ENCODE results near the gene STX3. TPM values are rescaled to one million over a fixed set of nuclear protein-coding genes. Genes with fewer than 3 reads are reported as not detected.
A peak's percentile ranks its signal among the peaks of the same experiment; 100 is the strongest.
"Not testable (repeated sequence)": the region's sequence is repeated elsewhere in the genome, so short reads cannot be mapped to it uniquely, and the experiment has no call there.

Gene STX3
- total RNA-seq, 1 donor from 2014 or later, result 12.1 TPM

GRCh38 chr11:59846556-59846955 is 91.4 kb downstream of the STX3 start:
- no peak for ATAC-seq

GRCh38 chr11:59847626-59848025 is 92.5 kb downstream of the STX3 start:
- no peak for ATAC-seq

- ATAC-seq, result not testable (repeated sequence)
These were observed 93.3 kb downstream of the STX3 start for GRCh38 chr11:59848439-59848838.

- ATAC-seq, result peak; percentile 51
These were observed 94.0 kb downstream of the STX3 start for GRCh38 chr11:59849129-59849528.

- ATAC-seq, result not testable (repeated sequence)
These were observed 94.4 kb downstream of the STX3 start for GRCh38 chr11:59849551-59849950.

GRCh38 chr11:59851416-59851815 is 96.2 kb downstream of the STX3 start:
- not testable (repeated sequence) for ATAC-seq

GRCh38 chr11:59854871-59855270 is 99.7 kb downstream of the STX3 start:
- ATAC-seq, result no peak

Other genes starting within 250 kb of the STX3 start
- not detected for gene OR4D9, start 243.8 kb upstream of the STX3 start, total RNA-seq
- gene OSBP, start 139.6 kb upstream of the STX3 start, total RNA-seq, result 24.0 TPM
- gene PATL1, start 86.3 kb upstream of the STX3 start, total RNA-seq, result 20.6 TPM
- gene OR10V1, start 41.5 kb upstream of the STX3 start, total RNA-seq, result not detected
- gene MRPL16, start 55.4 kb downstream of the STX3 start, total RNA-seq, result 33.6 TPM
- not detected for gene CBLIF, start 90.1 kb downstream of the STX3 start, total RNA-seq
- gene TCN1, start 111.1 kb downstream of the STX3 start, total RNA-seq, result 45.8 TPM
- not detected for gene OOSP3, start 123.4 kb downstream of the STX3 start, total RNA-seq
- not detected for gene OOSP1, start 183.1 kb downstream of the STX3 start, total RNA-seq
- not detected for gene OOSP4A, start 208.7 kb downstream of the STX3 start, total RNA-seq

Data from esophagus mucosa (tissue), 1 donor.